Activated CD8-positive, alpha-beta memory T cell treated with anti-CD3 and anti-CD28 coated beads for 24 hours (primary cell): ENCODE results near the gene PROS1.
"Not testable (repeated sequence)": the region's sequence is repeated elsewhere in the genome, so short reads cannot be mapped to it uniquely, and the experiment has no call there.

Experiments
- DNase-seq: peaks from one replicate; pipeline ENCODE4 v3.0.0-alpha.2; 2020

Gene PROS1

DNA sequence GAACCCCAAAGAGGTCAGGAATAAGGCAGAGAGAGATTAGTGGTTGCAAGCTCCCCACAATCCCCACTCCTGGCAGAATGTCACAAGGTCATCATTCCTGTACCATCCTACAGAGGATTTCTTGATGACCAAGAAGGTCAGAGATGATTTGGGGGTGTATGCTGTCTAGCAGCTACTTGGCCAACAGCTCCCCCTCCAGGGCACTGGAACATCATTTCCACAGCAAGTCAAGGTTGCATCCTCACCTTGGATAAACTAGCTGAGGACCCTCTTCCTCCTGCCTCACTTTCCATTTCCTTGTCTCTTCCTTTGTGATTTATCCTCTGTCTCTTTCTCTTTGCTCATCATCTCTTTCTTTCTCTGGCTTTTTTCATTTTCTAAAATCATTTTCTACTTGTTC lies 106.3 kb downstream of the PROS1 start:
- DNase-seq = no peak

DNA sequence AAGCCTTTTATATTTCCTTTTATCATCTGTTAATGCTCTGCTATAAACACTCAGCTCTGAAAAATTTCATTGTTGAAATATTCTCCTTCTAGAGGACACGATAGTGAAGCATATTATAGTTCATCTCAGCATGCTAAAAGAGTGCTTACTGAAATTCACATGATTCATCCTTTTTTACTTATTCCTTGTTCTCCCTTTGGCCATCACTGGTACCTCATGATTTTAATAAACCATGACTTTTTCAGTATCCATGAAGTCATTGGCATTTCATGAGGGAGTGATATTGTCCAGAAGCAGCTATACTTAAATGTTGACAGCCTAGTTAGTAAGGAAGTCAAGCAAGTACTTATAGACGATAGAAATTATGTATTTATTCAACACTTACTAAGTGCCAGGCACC lies 112.7 kb downstream of the PROS1 start:
- no peak for DNase-seq

DNA sequence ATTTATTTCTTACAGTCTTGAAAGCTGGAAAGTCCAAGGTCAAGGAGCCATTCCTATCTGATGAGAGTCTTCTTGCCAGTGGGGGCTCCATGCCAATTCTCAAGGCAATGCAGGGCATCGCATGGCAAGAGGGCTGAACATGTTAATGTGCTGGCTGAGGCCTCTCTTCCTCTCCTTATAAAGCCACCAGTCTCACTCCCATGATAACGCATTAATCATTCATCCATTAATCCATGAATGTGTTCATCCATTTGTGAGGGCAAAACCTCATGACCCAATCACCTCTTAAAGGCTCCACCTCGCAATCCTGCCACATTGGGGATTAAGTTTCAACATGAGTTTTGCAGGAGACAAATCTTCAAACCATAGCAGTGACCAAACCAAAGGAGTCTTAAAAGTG lies 118.3 kb downstream of the PROS1 start:
- no peak for DNase-seq

DNA sequence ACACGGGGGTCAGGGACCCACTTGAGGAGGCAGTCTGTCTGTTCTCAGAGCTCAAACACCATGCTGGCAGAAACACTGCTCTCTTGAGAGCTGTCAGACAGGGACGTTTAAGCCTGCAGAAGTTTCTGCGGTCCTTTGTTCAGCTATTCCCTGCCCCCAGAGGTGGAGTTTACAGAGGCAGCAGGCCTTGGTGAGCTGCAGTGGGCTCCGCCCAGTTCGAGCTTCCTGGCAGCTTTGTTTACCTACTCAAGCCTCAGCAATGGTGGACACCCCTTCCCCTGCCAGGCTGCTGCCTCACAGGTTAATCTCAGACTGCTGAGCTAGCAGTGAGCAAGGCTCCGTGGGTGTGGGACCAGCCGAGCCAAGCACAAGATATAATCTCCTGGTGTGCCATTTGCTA lies 121.5 kb downstream of the PROS1 start:
- DNase-seq = not testable (repeated sequence)

DNA sequence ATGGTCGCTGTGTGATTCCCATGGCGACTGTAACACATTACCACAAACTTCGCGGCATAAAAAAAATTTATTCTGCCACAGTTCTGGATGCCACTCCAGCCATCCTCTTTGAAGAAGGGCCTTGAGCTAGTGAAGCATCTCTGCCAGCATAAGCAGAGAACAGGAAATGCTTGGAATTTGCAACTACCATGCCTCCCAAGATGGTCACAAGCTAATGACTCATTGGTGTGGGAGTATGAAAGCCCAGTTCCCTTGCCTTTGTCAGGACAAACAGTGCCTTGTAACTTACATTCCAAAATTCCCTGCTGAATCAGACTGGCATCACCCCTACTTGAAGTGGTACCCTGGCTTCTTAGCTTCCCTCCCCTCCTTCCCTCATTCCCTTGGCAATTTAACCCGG lies 129.7 kb downstream of the PROS1 start:
- no peak for DNase-seq

DNA sequence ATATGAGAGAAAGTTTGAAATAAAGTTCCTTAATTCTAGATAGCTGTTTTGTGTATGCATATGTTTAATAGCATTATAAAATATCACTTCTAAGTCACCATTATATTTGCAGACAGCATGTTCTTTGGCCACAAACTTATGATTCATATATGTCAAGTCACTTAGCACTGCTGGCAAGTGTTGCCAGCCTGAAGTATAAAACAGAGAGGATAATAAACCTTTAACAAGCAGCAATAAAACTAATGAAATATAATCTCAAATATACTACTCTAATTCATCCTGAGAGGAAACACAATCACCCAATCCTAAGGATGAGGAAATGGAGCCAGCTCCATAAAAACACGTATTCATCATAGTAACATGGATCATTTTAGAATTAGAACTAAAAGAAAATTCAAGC lies 134.5 kb downstream of the PROS1 start:
- not testable (repeated sequence) for DNase-seq
